Measurements from ENCODE around the gene PTCH1. TPM values are rescaled to one million over a fixed set of nuclear protein-coding genes. Genes with fewer than 3 reads are reported as not detected.

The PTCH1 gene
- total and polyA plus RNA-seq, 2 donors (not counting 1 experiment from before 2014, with no cell fraction given) = 3.5 to 13.8 TPM

DNA sequence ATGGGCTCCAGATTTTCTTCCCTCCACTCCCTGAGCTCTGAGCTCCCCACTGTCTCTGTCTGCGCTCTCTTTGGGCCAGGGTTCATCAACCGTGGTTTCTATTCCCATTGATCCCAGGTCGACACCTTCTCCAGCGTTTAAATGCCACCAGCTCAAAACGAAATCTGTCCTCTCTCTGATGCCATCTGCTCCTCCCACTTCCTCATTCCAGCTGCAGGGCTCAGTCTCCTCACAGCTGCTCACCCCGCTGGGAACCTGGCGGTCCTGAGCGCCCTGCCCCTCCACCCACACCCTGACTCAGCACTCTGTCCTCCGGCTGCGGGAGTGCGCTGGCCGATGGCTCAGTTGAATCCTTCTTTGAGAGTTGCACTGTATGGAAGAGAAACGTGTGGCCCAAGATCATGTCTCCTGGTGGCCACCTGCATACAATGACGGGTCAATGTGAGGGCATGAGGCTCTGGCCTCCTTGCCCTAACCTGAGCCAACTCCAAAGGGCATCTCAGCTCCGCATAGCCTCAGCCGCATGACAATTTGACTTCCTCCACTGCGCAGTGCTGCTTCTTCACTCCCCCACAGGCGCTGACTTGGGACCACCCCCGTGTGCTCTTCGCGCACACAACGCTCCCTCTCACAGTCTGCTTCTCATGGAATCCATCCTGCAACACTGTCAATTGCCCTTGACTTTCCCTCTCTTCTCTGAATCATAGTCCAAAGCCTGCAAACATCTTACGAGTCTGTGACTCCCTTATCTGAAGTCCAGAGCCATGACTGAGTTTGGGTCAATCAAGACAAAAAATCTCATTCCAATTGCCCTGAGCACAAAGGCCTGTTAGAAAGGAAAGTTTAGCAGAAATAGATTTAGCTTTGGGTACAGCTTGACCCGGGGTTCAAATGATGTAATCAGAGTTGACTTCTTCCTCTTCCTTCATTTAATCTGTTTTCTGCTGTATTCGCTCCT, 82.4 kb downstream of the PTCH1 start:
- H3K36me3 ChIP-seq (replicated peaks in 1 of 2; ENCODE audit: control extremely low read depth in 1 of 2, control insufficient read depth in 1 of 2, extremely low read depth in 1 of 2, insufficient read depth in 2 of 2, low read length in 1 of 2) = no peaks in the 10 kb centered on the region
- peaks cover 3% of the 10 kb centered on the region for H3K4me1 Mint-ChIP-seq
- no peak overlapping the region for H3K4me2 ChIP-seq (replicated peaks; ENCODE audit: low read depth, low read length, poor library complexity, severe bottlenecking)
- no peaks in the 10 kb centered on the region for H3K4me1 ChIP-seq (ENCODE audit: control insufficient read depth in 2 of 2, insufficient read depth in 2 of 2, low read length in 2 of 2)
- no peak for TF ChIP-seq EZH2 (IDR thresholded peaks at IDR 0.05; ENCODE audit: borderline replicate concordance, insufficient read depth, low read depth, low read length, poor library complexity, severe bottlenecking)
- TF ChIP-seq, protein P1, sequence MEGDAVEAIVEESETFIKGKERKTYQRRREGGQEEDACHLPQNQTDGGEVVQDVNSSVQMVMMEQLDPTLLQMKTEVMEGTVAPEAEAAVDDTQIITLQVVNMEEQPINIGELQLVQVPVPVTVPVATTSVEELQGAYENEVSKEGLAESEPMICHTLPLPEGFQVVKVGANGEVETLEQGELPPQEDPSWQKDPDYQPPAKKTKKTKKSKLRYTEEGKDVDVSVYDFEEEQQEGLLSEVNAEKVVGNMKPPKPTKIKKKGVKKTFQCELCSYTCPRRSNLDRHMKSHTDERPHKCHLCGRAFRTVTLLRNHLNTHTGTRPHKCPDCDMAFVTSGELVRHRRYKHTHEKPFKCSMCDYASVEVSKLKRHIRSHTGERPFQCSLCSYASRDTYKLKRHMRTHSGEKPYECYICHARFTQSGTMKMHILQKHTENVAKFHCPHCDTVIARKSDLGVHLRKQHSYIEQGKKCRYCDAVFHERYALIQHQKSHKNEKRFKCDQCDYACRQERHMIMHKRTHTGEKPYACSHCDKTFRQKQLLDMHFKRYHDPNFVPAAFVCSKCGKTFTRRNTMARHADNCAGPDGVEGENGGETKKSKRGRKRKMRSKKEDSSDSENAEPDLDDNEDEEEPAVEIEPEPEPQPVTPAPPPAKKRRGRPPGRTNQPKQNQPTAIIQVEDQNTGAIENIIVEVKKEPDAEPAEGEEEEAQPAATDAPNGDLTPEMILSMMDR (IDR thresholded peaks at IDR 0.05) = no peak
- intact Hi-C loops (cut with micrococcal nuclease) = no loop called here
- no peaks in the 10 kb centered on the region for H4K20me1 ChIP-seq (ENCODE audit: control insufficient read depth, insufficient read depth, low read length, poor library complexity, severe bottlenecking)
- H3K27ac Mint-ChIP-seq = no peak overlapping the region
- DNase-seq (no peak), ATAC-seq (ENCODE audit: low read depth) (no peak)
- no peak overlapping the region for H2AFZ ChIP-seq (ENCODE audit: insufficient read depth, low read depth, low read length, poor library complexity, severe bottlenecking)
- H3K9me3 Mint-ChIP-seq (ENCODE audit: insufficient read depth) = peaks cover 10% of the 10 kb centered on the region
- ChIA-PET CTCF (interaction anchor here (0.6 kb wide), 1 partner anchor 63 kb away, joined by 3 read pairs; no protein-coding TSS in a partner anchor), POLR2A (no interaction called here)
- 61% methylated on average over 22 of the region's 25 CpGs for WGBS (ENCODE audit: insufficient coverage)
- peaks cover 1 to 17% (median 6%) of the 10 kb centered on the region in 3 donors for H3K9me3 ChIP-seq (ENCODE audit: control extremely low read depth in 1 of 3, control insufficient read depth in 2 of 3, insufficient read depth in 1 of 3, low read length in 2 of 3)
- no peak overlapping the region for H3K4me3 ChIP-seq (ENCODE audit: control extremely low read depth in 1 of 5, extremely low read depth in 1 of 5, insufficient read depth in 1 of 5, low read depth in 2 of 5, low read length in 4 of 5)
- H3K27ac ChIP-seq (ENCODE audit: low read length in 2 of 2) = no peak overlapping the region
- no peak overlapping the region for H3K9ac ChIP-seq (ENCODE audit: low read length)
- H3K27me3 ChIP-seq (replicated peaks in 1 of 4; ENCODE audit: control extremely low read depth in 1 of 4, control insufficient read depth in 3 of 4, insufficient read depth in 4 of 4, low read length in 3 of 4) = peaks cover 0 to 16% (median 2%) of the 10 kb centered on the region in 4 experiments
- H3K79me2 ChIP-seq (ENCODE audit: control insufficient read depth, insufficient read depth, low read length) = no peaks in the 10 kb centered on the region
- H3K4me3 Mint-ChIP-seq = no peak overlapping the region
- peaks cover 22% of the 10 kb centered on the region for H3K27me3 Mint-ChIP-seq

All from B cell (primary cell).